Adrenal gland (tissue), 12 donors: ENCODE data around the gene SCYGR6. TPM values are rescaled to one million over a fixed set of nuclear protein-coding genes. Genes with fewer than 3 reads are reported as not detected.

Experiments used
- DNase-seq, 7 donors: peaks; one replicate each; pipeline ENCODE4 v3.0.0-alpha.2; 2019 to 2020
- H3K27ac ChIP-seq, 5 donors: fragments of 200-600 bp; sonication (generic) in 4 of 5; 1 replicate in 3 of 5; 2 replicates in 2 of 5; pipeline versions ENCODE4 v1.5.1 to v1.8.0; 2016 to 2020; ENCODE audit warnings: mild to moderate bottlenecking in 1 of 5
- H3K27me3 ChIP-seq: fragments of 200-600 bp; 2 replicates; pipeline ENCODE4 v1.8.0; 2021
- H3K36me3 ChIP-seq, 2 donors: fragments of 200-600 bp; replicated peaks in 1 of 2; 1 replicate in 1 of 2; 2 replicates in 1 of 2; pipeline versions ENCODE4 v1.5.1 to v1.8.0; 2018 to 2022
- H3K4me1 ChIP-seq, 2 donors: fragments of 200-600 bp; replicated peaks in 1 of 2; 1 replicate in 1 of 2; 2 replicates in 1 of 2; pipeline versions ENCODE4 v1.5.1 to v1.8.0; 2018 to 2021
- H3K4me3 ChIP-seq, 4 donors: fragments of 200-600 bp; sonication (generic) in 3 of 4; one replicate each; pipeline ENCODE4 v1.5.1; 2016 to 2018
- H3K9me3 ChIP-seq, 3 donors: fragments of 200-600 bp; sonication (generic) in 1 of 3; replicated peaks in 1 of 3; 1 replicate in 2 of 3; 2 replicates in 1 of 3; pipeline versions ENCODE4 v1.5.1 to v1.8.0; 2016 to 2021
- POLR2A ChIP-seq, 2 donors: fragments of 450-650 bp; IDR thresholded peaks; one replicate each; pipeline ENCODE4 v1.6.1; 2017; ENCODE audit warnings: antibody characterized with exemption in 2 of 2, mild to moderate bottlenecking in 2 of 2, moderate library complexity in 1 of 2
- WGBS, 4 donors: extraction: QIAGEN DNeasy Blood & Tissue Kit in 2 of 4; methylation state at CpG; one replicate each; pipeline versions ENCODE4 v1.1.5 to v1.1.7; 2013 to 2017; 5-methylcytosine and 5-hydroxymethylcytosine counted together
- intact Hi-C, 2 donors: fragments of 100-400 bp; cut with DNase I; formaldehyde crosslinking; loops; one replicate each; pipeline versions ENCODE4 v1.14.1 to v1.15.0; 2022 to 2023
- polyA plus RNA-seq, 3 donors: library from polyadenylated mRNA; stranded (reverse); fragments of 200-250 nt in 2 of 3; fragments of 350-450 nt in 1 of 3; fragmentation: Illumina TruSeq in 1 of 3; extraction: RNeasy Lipid Tissue Mini Kit (QIAGEN cat#74804) in 1 of 3; gene quantifications; one replicate each; pipeline ENCODE4 v1.2.3, GENCODE V29; 2013 to 2014
- small RNA-seq, 2 donors: library from RNA; depleted of rRNA; stranded (forward); fragments of <200 nt; gene quantifications; one replicate each; pipeline ENCODE3, GENCODE V24; 2016
- total RNA-seq, 9 donors: library from RNA; depleted of rRNA in 4 of 9; stranded (reverse); fragments of >200 nt in 4 of 9; fragments of 120-200 nt in 1 of 9; fragmentation: NEBNext Ultra II Directional in 1 of 9; extraction: Animal tissue kit (Norgen Biotek cat#: 25700) in 1 of 9; gene quantifications; one replicate each; pipeline versions ENCODE4 v1.1.0 to v1.2.4, GENCODE V29; 2013 to 2023
- TF ChIP-seq, protein P1 (sequence below), 6 experiments: fragments of 450-650 bp in 4 of 6; fragments of 200-600 bp in 2 of 6; sonication (generic) in 1 of 6; IDR thresholded peaks; 1 replicate in 5 of 6; 2 replicates in 1 of 6; pipeline versions ENCODE4 v1.5.1 to v1.8.0; 2016 to 2021; ENCODE audit warnings: antibody characterized with exemption in 6 of 6, mild to moderate bottlenecking in 2 of 6, moderate library complexity in 1 of 6
- donor health status: healthy with polysubstance abuse.
- donor health status: Bipolar disorder and iron deficiency.
- donor health status: DM: yes; HTN: yes; CAD: no.
- donor health status: DM: no; HTN: no; CAD: no.
- donor health status: DM: no; HTN: no; CAD: no.
- donor health status: DM: yes; HTN: yes; CAD: no.

SCYGR6 gene
- total and polyA plus RNA-seq, 12 donors, result not detected

DNA sequence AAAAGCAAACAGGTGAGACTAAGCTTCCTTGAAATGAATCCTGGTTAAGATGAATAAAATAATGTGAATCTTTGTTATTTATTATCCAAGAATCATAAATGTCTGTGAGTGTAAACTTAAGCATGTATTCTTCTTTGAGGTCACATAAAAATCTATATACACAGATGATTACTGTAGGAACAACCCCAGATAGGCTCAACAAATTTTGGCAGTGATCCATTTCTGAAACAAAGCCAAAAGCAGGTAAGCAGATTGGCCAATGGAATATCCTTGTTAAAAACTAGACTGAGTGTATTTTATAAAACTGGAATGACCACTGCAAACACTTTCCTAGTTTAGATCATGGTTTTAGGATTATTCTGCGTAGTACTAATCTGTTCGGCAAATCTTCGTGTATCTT is 46.6 kb downstream of the SCYGR6 start:
- WGBS, 4 donors, result 88 to 93% (median 92%) methylated on average over 3 of the region's 3 CpGs
- no peaks in the 10 kb centered on the region for H3K36me3 ChIP-seq
- intact Hi-C loops, result no loop called here
- H3K27ac ChIP-seq, result no peak overlapping the region
- H3K4me1 ChIP-seq, result no peaks in the 10 kb centered on the region
- H3K4me3 ChIP-seq, result no peak overlapping the region
- H3K27me3 ChIP-seq, result no peaks in the 10 kb centered on the region
- H3K9me3 ChIP-seq, result no peaks in the 10 kb centered on the region
- DNase-seq, result no peak
- TF ChIP-seq, protein P1, sequence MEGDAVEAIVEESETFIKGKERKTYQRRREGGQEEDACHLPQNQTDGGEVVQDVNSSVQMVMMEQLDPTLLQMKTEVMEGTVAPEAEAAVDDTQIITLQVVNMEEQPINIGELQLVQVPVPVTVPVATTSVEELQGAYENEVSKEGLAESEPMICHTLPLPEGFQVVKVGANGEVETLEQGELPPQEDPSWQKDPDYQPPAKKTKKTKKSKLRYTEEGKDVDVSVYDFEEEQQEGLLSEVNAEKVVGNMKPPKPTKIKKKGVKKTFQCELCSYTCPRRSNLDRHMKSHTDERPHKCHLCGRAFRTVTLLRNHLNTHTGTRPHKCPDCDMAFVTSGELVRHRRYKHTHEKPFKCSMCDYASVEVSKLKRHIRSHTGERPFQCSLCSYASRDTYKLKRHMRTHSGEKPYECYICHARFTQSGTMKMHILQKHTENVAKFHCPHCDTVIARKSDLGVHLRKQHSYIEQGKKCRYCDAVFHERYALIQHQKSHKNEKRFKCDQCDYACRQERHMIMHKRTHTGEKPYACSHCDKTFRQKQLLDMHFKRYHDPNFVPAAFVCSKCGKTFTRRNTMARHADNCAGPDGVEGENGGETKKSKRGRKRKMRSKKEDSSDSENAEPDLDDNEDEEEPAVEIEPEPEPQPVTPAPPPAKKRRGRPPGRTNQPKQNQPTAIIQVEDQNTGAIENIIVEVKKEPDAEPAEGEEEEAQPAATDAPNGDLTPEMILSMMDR (IDR thresholded peaks at IDR 0.05), result no peak

DNA sequence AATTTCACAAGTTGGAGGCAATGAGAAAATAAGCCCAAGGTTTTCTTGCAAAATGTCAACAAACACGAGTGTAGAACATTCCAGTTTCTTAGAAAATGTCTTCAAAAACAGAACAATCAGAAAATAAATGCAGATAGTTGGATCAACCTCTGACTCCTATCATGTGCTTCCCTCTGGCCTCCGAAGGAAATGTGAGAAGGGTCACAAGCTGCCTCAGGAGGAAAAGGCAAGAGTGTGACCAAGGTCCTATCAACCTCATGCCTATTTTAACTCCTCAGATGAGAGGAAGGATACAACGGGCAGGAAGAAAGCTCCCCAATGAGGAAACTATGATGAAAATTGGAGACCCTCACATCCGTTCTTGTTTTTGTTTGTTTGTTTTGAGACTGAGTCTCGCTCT is 50.1 kb downstream of the SCYGR6 start:
- 62 to 69% (median 64%) methylated on average over 5 of the region's 5 CpGs for WGBS, 4 donors
- intact Hi-C loops, result no loop called here
- no peak overlapping the region for H3K4me3 ChIP-seq
- no peak for TF ChIP-seq POLR2A (IDR thresholded peaks at IDR 0.05)
- TF ChIP-seq, protein P1 (IDR thresholded peaks at IDR 0.05), result no peak
- no peaks in the 10 kb centered on the region for H3K9me3 ChIP-seq
- H3K36me3 ChIP-seq, result no peaks in the 10 kb centered on the region
- no peaks in the 10 kb centered on the region for H3K27me3 ChIP-seq
- no peak for DNase-seq
- H3K27ac ChIP-seq, result no peak overlapping the region
- no peaks in the 10 kb centered on the region for H3K4me1 ChIP-seq

Small RNA genes lying within 50 kb of the gene (small RNA-seq; reads per million reads assigned to genes)
- gene RNA5SP121, result 0 to 0.12 reads per million in 2 donors

Other genes with a start within 250 kb of the SCYGR6 start
- gene SCYGR2, start 125.9 kb downstream of the SCYGR6 start, total RNA-seq, result not detected
- not detected for gene SCYGR2, start 125.9 kb downstream of the SCYGR6 start, polyA plus RNA-seq
- not detected for gene SCYGR3, start 109.9 kb downstream of the SCYGR6 start, total RNA-seq
- not detected for gene SCYGR3, start 109.9 kb downstream of the SCYGR6 start, polyA plus RNA-seq
- gene SCYGR4, start 107.3 kb downstream of the SCYGR6 start, total RNA-seq, result not detected
- not detected for gene SCYGR4, start 107.3 kb downstream of the SCYGR6 start, polyA plus RNA-seq
- not detected for gene SCYGR5, start 58.0 kb downstream of the SCYGR6 start, total RNA-seq
- gene SCYGR5, start 58.0 kb downstream of the SCYGR6 start, polyA plus RNA-seq, result not detected
- 1 to 10 TPM in 4 of 9 donors, under 1 TPM in 4, not detected in 1; 0.18 to 2.4 (median 0.98) TPM for gene SLC19A3, start 6.7 kb downstream of the SCYGR6 start, total RNA-seq
- gene SLC19A3, start 6.7 kb downstream of the SCYGR6 start, polyA plus RNA-seq, result 1 to 10 TPM in 1 of 3 donors, under 1 TPM in 2; 0.37 to 7.9 (median 0.97) TPM
- not detected for gene SCYGR7, start 3.6 kb upstream of the SCYGR6 start, total RNA-seq
- not detected for gene SCYGR7, start 3.6 kb upstream of the SCYGR6 start, polyA plus RNA-seq
- not detected for gene SCYGR8, start 21.1 kb upstream of the SCYGR6 start, total RNA-seq
- gene SCYGR8, start 21.1 kb upstream of the SCYGR6 start, polyA plus RNA-seq, result not detected
- under 1 TPM in 1 of 9 donors, not detected in 8; 0.39 TPM for gene CCL20, start 89.1 kb upstream of the SCYGR6 start, total RNA-seq
- gene CCL20, start 89.1 kb upstream of the SCYGR6 start, polyA plus RNA-seq, result under 1 TPM; 0.40 to 0.80 (median 0.51) TPM
- gene DAW1, start 146.9 kb upstream of the SCYGR6 start, total RNA-seq, result under 1 TPM in 1 of 9 donors, not detected in 8; 0.26 TPM
- gene DAW1, start 146.9 kb upstream of the SCYGR6 start, polyA plus RNA-seq, result not detected